GM12878 (cell line): ENCODE data around the gene CTDP1. TPM values are rescaled to one million over a fixed set of nuclear protein-coding genes. Genes with fewer than 3 reads are reported as not detected.

Experiments used
- CTCF ChIP-seq, 3 experiments: IDR thresholded peaks in 2 of 3; conservative IDR thresholded peaks in 1 of 3; 2 replicates each; pipeline ENCODE4 v1.5.1; 2011; ENCODE audit warnings: low read depth in 3 of 3, low read length in 3 of 3, mild to moderate bottlenecking in 3 of 3, control low read depth in 2 of 3, moderate library complexity in 2 of 3, inconsistent platforms in 1 of 3, mixed read lengths in 1 of 3; ENCODE audit not compliant: control insufficient read depth in 2 of 3, insufficient read depth in 1 of 3; ENCODE audit errors: extremely low read depth in 1 of 3
- HSF1 ChIP-seq: fragments of 150-350 bp; IDR thresholded peaks from 2 replicates; pipeline ENCODE4 v1.6.1; 2014; ENCODE audit warnings: mild to moderate bottlenecking, low read depth, low read length
- MYB ChIP-seq: fragments of 150-350 bp; IDR thresholded peaks from 2 replicates; pipeline ENCODE4 v1.6.1; 2014; ENCODE audit warnings: mild to moderate bottlenecking, low read depth, low read length, borderline replicate concordance
- ZBTB33 ChIP-seq: fragments of 450-650 bp; IDR thresholded peaks from 2 replicates; pipeline ENCODE4 v1.6.1; 2017; ENCODE audit warnings: mild to moderate bottlenecking
- polyA plus RNA-seq, 11 experiments: library from polyadenylated mRNA; depleted of rRNA in 4 of 11; unstranded in 6 of 11; stranded (reverse) in 5 of 11; fragments of >200 nt; fragmentation: Nextera tagmentation in 4 of 11; fragmentation: Illumina TruSeq in 1 of 11; extraction: Ambion mirVana in 4 of 11; extraction: Trizol in 1 of 11; gene quantifications; 1 replicate in 1 of 11; 2 replicates in 10 of 11; pipeline versions ENCODE4 v1.2.1 to v1.2.3, GENCODE V29; 2011 to 2016; ENCODE audit warnings: inconsistent platforms in 2 of 11, missing spikeins in 2 of 11, low read depth in 1 of 11
- total RNA-seq, 4 experiments: library from RNA; depleted of rRNA in 3 of 4; stranded (reverse); fragments of >200 nt in 3 of 4; fragmentation: Illumina TruSeq in 1 of 4; extraction: Trizol in 1 of 4; gene quantifications; 2 replicates each; pipeline versions ENCODE4 v1.2.1 to v1.2.3, GENCODE V29; 2013 to 2021

CTDP1 gene
- total and polyA plus RNA-seq, 10 of the 15 experiments (the other 5 are each of a cell fraction or from before 2014, with no cell fraction given) = 0.32 to 31.3 (median 8.8) TPM

GRCh38 chr18:79797518-79798345 is 118.1 kb downstream of the CTDP1 start, which contains the start of gene KCNG2 (continued):
- TF ChIP-seq HSF1 = no peak
- no peak for TF ChIP-seq MYB
- TF ChIP-seq CTCF (IDR thresholded peaks at IDR 0.05 in 2 of 3, conservative IDR thresholded peaks at IDR 0.05 in 1 of 3; ENCODE audit: control insufficient read depth in 2 of 3, extremely low read depth in 1 of 3, insufficient read depth in 1 of 3, low read depth in 3 of 3, low read length in 3 of 3) = peak; percentile 23 to 32 (median 32); a peak in 4 of 6 replicates
- no peak for TF ChIP-seq ZBTB33
